IPS-11a (cell line): ENCODE results near the gene RXFP3.
"Not testable (repeated sequence)": the region's sequence is repeated elsewhere in the genome, so short reads cannot be mapped to it uniquely, and the experiment has no call there.

Source experiments
- H3K4me3 ChIP-seq: one replicate; pipeline ENCODE4 v1.5.1; 2013; ENCODE audit warnings: low read depth, low read length, control low read depth

The RXFP3 gene

GRCh38 chr5:33936381-33937016 is at the start of gene RXFP3:
Gene RXFP3, plus strand, starts transcription at chr5:33936386. Its CDS starts 355 bp downstream, at chr5:33936741.
- peak within 1 kb of the TSS; percentile 60 for H3K4me3 ChIP-seq

- no peak overlapping the region for H3K4me3 ChIP-seq
Observed at GRCh38 chr5:33887268-33887667, 48.9 kb upstream of the RXFP3 start.

GRCh38 chr5:33888587-33888986 is 47.6 kb upstream of the RXFP3 start:
- no peak overlapping the region for H3K4me3 ChIP-seq

GRCh38 chr5:33890131-33891032 is 45.8 kb upstream of the RXFP3 start:
- peak overlapping the region; percentile 52 for H3K4me3 ChIP-seq

- H3K4me3 ChIP-seq: peak overlapping the region; percentile 52
Observed at GRCh38 chr5:33891446-33891787, 44.8 kb upstream of the RXFP3 start.

GRCh38 chr5:33891788-33892619 is 44.2 kb upstream of the RXFP3 start, which contains the start of gene ADAMTS12:
Gene ADAMTS12, minus strand, starts transcription at chr5:33891990. Its CDS starts 134 bp downstream, at chr5:33891856.
- H3K4me3 ChIP-seq: peak within 1 kb of the TSS; percentile 52

GRCh38 chr5:33892620-33893137 is 43.5 kb upstream of the RXFP3 start:
- H3K4me3 ChIP-seq: peak overlapping the region; percentile 35

GRCh38 chr5:33894566-33894965 is 41.6 kb upstream of the RXFP3 start:
- H3K4me3 ChIP-seq: no peak overlapping the region

- H3K4me3 ChIP-seq: no peak overlapping the region
Observed at GRCh38 chr5:33901156-33901555, 35.0 kb upstream of the RXFP3 start.

- H3K4me3 ChIP-seq: no peak overlapping the region
Observed at GRCh38 chr5:33903118-33903517, 33.1 kb upstream of the RXFP3 start.

GRCh38 chr5:33905381-33905780 is 30.8 kb upstream of the RXFP3 start:
- H3K4me3 ChIP-seq: no peak overlapping the region

- H3K4me3 ChIP-seq: not testable (repeated sequence)
Observed at GRCh38 chr5:33906248-33906647, 29.9 kb upstream of the RXFP3 start.

- not testable (repeated sequence) for H3K4me3 ChIP-seq
Observed at GRCh38 chr5:33914844-33915243, 21.3 kb upstream of the RXFP3 start.

- no peak overlapping the region for H3K4me3 ChIP-seq
Observed at GRCh38 chr5:33921002-33921401, 15.2 kb upstream of the RXFP3 start.

GRCh38 chr5:33925278-33925677 is 10.9 kb upstream of the RXFP3 start:
- H3K4me3 ChIP-seq: no peak overlapping the region

GRCh38 chr5:33927685-33928084 is 8.5 kb upstream of the RXFP3 start:
- H3K4me3 ChIP-seq: no peak overlapping the region

GRCh38 chr5:33928283-33928682 is 7.9 kb upstream of the RXFP3 start:
- no peak overlapping the region for H3K4me3 ChIP-seq

GRCh38 chr5:33929925-33930690 is 6.1 kb upstream of the RXFP3 start:
- no peak overlapping the region for H3K4me3 ChIP-seq

GRCh38 chr5:33931136-33931535 is 5.0 kb upstream of the RXFP3 start:
- no peak overlapping the region for H3K4me3 ChIP-seq

GRCh38 chr5:33933723-33934169 is 2.4 kb upstream of the RXFP3 start:
- H3K4me3 ChIP-seq: no peak overlapping the region
